Measurements from ENCODE around the gene PRSS3. TPM values are rescaled to one million over a fixed set of nuclear protein-coding genes. Genes with fewer than 3 reads are reported as not detected.

PRSS3 gene
- total RNA-seq, 1 donor from 2014 or later, result not detected

Other genes with a start within 250 kb of the PRSS3 start
- 85.9 and 88.0 TPM in 2 replicates for gene UBE2R2, start 21.6 kb downstream of the PRSS3 start, total RNA-seq